Esophagus squamous epithelium (tissue), 5 donors: ENCODE results near the gene ARMC5. TPM values are rescaled to one million over a fixed set of nuclear protein-coding genes. Genes with fewer than 3 reads are reported as not detected.

Source experiments
- DNase-seq: peaks from one replicate; lab custom pipeline; 2025; lab: John Stamatoyannopoulos, UW
- H3K27ac ChIP-seq, 4 donors: fragments of 200-600 bp; sonication (generic); one replicate each; pipeline ENCODE4 v1.5.1; 2016 to 2019; ENCODE audit warnings: mild to moderate bottlenecking in 1 of 4
- H3K27me3 ChIP-seq, 4 donors: fragments of 200-600 bp; sonication (generic); 1 replicate in 3 of 4; 2 replicates in 1 of 4; pipeline versions ENCODE4 v1.5.1 to v1.6.0; 2017 to 2021; ENCODE audit warnings: antibody characterized with exemption in 1 of 4
- H3K36me3 ChIP-seq, 3 donors: fragments of 200-600 bp; sonication (generic); one replicate each; pipeline ENCODE4 v1.5.1; 2016 to 2019
- H3K4me1 ChIP-seq, 3 donors: fragments of 200-600 bp; sonication (generic); one replicate each; pipeline ENCODE4 v1.5.1; 2017 to 2019
- H3K4me3 ChIP-seq, 4 donors: fragments of 200-600 bp; sonication (generic); 1 replicate in 3 of 4; 2 replicates in 1 of 4; pipeline ENCODE4 v1.5.1; 2016 to 2019; ENCODE audit warnings: mild to moderate bottlenecking in 2 of 4, moderate library complexity in 1 of 4
- H3K9me3 ChIP-seq, 3 donors: fragments of 200-600 bp; sonication (generic); one replicate each; pipeline ENCODE4 v1.5.1; 2016 to 2019
- POLR2A ChIP-seq, 4 donors: fragments of 450-650 bp; IDR thresholded peaks; one replicate each; pipeline ENCODE4 v1.6.1; 2017; ENCODE audit warnings: antibody characterized with exemption in 4 of 4, mild to moderate bottlenecking in 4 of 4, moderate library complexity in 3 of 4
- WGBS, 2 donors: methylation state at CpG; one replicate each; pipeline ENCODE4 v1.1.5; 2018; 5-methylcytosine and 5-hydroxymethylcytosine counted together
- intact Hi-C: fragments of 100-400 bp; cut with DNase I; formaldehyde crosslinking; loops from one replicate; pipeline ENCODE4 v1.15.0; 2022
- total RNA-seq, 4 donors: library from RNA; depleted of rRNA; stranded (reverse); fragments of >200 nt; gene quantifications; one replicate each; pipeline ENCODE4 v1.1.0, GENCODE V29; 2016
- TF ChIP-seq, protein P1 (sequence below), 6 experiments: fragments of 450-650 bp in 4 of 6; fragments of 200-600 bp in 2 of 6; sonication (generic) in 2 of 6; IDR thresholded peaks; one replicate each; pipeline ENCODE4 v1.5.1; 2016 to 2019; ENCODE audit warnings: antibody characterized with exemption in 6 of 6, mild to moderate bottlenecking in 4 of 6, moderate library complexity in 4 of 6
- donor health status: DM: yes; HTN: yes; CAD: no.

ARMC5 gene
- total RNA-seq, 4 donors from 2014 or later, result 5.9 to 14.8 (median 9.7) TPM

DNA sequence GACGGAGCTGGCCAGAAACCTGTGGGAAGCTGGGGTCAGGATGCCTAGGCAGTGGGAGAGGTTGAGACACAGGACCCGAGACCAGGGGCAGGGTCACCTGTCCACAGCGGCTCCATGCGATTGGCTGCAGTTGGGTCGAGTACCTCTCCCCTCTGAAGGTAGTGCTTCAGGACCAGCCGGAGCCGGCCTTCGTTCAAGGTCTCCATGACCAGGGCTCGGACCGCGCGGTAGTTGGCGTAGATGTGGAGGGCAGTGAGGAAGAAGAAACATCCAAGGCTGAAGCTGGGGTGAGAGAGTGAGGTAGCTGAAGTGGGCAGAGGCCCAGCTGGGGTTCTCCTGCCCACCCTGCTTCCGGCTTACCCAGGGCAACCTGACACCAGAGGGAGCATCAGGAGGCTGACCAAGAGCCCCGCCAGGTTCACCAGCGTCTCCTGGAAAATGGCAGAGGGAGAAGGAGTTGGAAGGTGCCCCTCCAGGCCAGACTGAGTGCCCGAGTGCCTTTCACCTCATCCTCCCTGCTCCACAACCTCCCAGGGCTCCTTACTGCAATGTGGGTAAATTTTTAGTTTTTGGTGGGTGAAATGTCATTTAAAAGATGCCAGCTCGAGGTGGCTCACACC, 34.3 kb downstream of the ARMC5 start:
- intact Hi-C loops, result no loop called here
- Histone ChIP-seq H3K4me1 (peaks cover 2 to 7% (median 4%) of the 10 kb centered on the region in 3 donors), H3K27ac (no peak overlapping the region), H3K9me3 (no peaks in the 10 kb centered on the region), H3K36me3 (peaks cover 14 to 89% (median 23%) of the 10 kb centered on the region in 3 donors), H3K27me3 (peaks cover 0 to 8% (median 0%) of the 10 kb centered on the region in 4 donors), H3K4me3 (no peak overlapping the region)
- WGBS, 2 donors, result 87 to 88% methylated on average over 12 to 17 of the region's 18 CpGs
- TF ChIP-seq, protein P1, sequence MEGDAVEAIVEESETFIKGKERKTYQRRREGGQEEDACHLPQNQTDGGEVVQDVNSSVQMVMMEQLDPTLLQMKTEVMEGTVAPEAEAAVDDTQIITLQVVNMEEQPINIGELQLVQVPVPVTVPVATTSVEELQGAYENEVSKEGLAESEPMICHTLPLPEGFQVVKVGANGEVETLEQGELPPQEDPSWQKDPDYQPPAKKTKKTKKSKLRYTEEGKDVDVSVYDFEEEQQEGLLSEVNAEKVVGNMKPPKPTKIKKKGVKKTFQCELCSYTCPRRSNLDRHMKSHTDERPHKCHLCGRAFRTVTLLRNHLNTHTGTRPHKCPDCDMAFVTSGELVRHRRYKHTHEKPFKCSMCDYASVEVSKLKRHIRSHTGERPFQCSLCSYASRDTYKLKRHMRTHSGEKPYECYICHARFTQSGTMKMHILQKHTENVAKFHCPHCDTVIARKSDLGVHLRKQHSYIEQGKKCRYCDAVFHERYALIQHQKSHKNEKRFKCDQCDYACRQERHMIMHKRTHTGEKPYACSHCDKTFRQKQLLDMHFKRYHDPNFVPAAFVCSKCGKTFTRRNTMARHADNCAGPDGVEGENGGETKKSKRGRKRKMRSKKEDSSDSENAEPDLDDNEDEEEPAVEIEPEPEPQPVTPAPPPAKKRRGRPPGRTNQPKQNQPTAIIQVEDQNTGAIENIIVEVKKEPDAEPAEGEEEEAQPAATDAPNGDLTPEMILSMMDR (IDR thresholded peaks at IDR 0.05), result no peak
- no peak for TF ChIP-seq POLR2A (IDR thresholded peaks at IDR 0.05)
- no peak for DNase-seq

DNA sequence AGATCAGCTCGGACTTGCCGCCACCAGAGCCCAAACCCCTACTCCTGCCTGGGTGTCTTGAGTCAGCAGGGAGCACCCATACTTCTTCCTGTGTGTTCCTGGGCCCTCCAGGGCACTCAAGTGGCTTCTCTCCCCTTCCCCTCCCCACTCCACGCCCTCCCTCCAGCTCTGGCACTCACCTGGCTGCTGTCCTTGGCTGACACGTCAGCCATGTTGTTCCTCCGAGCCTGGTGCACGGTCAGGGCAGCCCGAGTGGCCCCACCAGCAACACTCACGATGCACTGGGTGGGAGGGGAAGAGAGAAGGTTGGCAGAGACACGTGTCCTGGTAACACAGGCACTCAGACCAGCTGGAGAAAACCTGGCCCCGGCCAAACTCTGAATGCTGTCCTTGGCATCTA, 37.4 kb downstream of the ARMC5 start:
- intact Hi-C loops, result no loop called here
- Histone ChIP-seq H3K4me3 (no peak overlapping the region), H3K27me3 (no peaks in the 10 kb centered on the region), H3K36me3 (peaks cover 14 to 93% (median 23%) of the 10 kb centered on the region in 3 donors), H3K27ac (no peak overlapping the region), H3K4me1 (no peaks in the 10 kb centered on the region), H3K9me3 (no peaks in the 10 kb centered on the region)
- no peak for DNase-seq
- TF ChIP-seq, protein P1 (IDR thresholded peaks at IDR 0.05), result no peak
- no peak for TF ChIP-seq POLR2A (IDR thresholded peaks at IDR 0.05)
- WGBS, 2 donors, result 92 to 100% methylated on average over 1 to 2 of the region's 10 CpGs

GRCh38 chr16:31498493-31498892, 39.2 kb downstream of the ARMC5 start:
- 99 to 100% methylated on average over 8 of the region's 8 CpGs for WGBS, 2 donors
- H3K9me3 ChIP-seq, result no peaks in the 10 kb centered on the region
- peaks cover 10 to 74% (median 12%) of the 10 kb centered on the region in 3 donors for H3K36me3 ChIP-seq
- no peak for DNase-seq
- no peaks in the 10 kb centered on the region for H3K4me1 ChIP-seq
- TF ChIP-seq, protein P1 (IDR thresholded peaks at IDR 0.05), result no peak
- TF ChIP-seq POLR2A (IDR thresholded peaks at IDR 0.05), result no peak
- H3K27me3 ChIP-seq, result no peaks in the 10 kb centered on the region
- H3K27ac ChIP-seq, result no peak overlapping the region
- H3K4me3 ChIP-seq, result no peak overlapping the region
- intact Hi-C loops, result no loop called here

- H3K27ac ChIP-seq, result no peak overlapping the region
- no peaks in the 10 kb centered on the region for H3K27me3 ChIP-seq
- 90 to 95% methylated on average over 2 to 8 of the region's 8 CpGs for WGBS, 2 donors
- no peak overlapping the region for H3K4me3 ChIP-seq
- intact Hi-C loops, result no loop called here
- no peaks in the 10 kb centered on the region for H3K9me3 ChIP-seq
- no peak for DNase-seq
- TF ChIP-seq, protein P1 (IDR thresholded peaks at IDR 0.05), result no peak
- no peak for TF ChIP-seq POLR2A (IDR thresholded peaks at IDR 0.05)
- H3K36me3 ChIP-seq, result peaks cover 5 to 69% (median 8%) of the 10 kb centered on the region in 3 donors
- no peaks in the 10 kb centered on the region for H3K4me1 ChIP-seq
Observed at GRCh38 chr16:31499928-31500327, 40.6 kb downstream of the ARMC5 start.

GRCh38 chr16:31501226-31501965, 42.1 kb downstream of the ARMC5 start:
- H3K9me3 ChIP-seq, result no peaks in the 10 kb centered on the region
- peaks cover under 1 to 6% (median 2%) of the 10 kb centered on the region in 3 donors for H3K4me1 ChIP-seq
- no peaks in the 10 kb centered on the region for H3K27me3 ChIP-seq
- H3K4me3 ChIP-seq, result no peak overlapping the region
- 74 to 77% methylated on average over 3 of the region's 3 CpGs for WGBS, 2 donors
- no peak for DNase-seq
- TF ChIP-seq, protein P1 (IDR thresholded peaks at IDR 0.05), result no peak
- TF ChIP-seq POLR2A (IDR thresholded peaks at IDR 0.05), result no peak
- intact Hi-C loops, result no loop called here
- peaks cover 3 to 67% (median 8%) of the 10 kb centered on the region in 3 donors for H3K36me3 ChIP-seq
- no peak overlapping the region for H3K27ac ChIP-seq
